ENCODE measurements around the gene EPHB6.

DNA sequence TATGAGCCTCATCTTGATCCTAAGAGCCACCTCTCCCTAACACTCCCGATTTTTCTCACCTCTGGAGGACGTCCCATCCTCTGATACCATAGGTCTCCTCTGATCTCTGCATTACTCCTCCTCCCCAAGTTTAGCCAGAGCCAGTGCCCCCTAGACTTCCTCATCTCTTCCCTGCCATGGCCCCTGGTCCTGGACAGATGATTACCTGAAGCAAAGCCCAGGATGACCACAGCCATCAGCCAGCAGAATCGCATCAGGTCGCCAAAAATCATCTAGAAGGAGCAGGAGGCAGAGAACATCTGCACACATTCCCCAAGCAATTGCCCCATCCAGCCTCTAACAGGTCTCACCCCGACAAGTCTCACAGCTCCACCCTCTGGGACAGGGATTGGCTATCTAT lies 19.0 kb downstream of the EPHB6 start:
- TF ChIP-seq, protein P1, sequence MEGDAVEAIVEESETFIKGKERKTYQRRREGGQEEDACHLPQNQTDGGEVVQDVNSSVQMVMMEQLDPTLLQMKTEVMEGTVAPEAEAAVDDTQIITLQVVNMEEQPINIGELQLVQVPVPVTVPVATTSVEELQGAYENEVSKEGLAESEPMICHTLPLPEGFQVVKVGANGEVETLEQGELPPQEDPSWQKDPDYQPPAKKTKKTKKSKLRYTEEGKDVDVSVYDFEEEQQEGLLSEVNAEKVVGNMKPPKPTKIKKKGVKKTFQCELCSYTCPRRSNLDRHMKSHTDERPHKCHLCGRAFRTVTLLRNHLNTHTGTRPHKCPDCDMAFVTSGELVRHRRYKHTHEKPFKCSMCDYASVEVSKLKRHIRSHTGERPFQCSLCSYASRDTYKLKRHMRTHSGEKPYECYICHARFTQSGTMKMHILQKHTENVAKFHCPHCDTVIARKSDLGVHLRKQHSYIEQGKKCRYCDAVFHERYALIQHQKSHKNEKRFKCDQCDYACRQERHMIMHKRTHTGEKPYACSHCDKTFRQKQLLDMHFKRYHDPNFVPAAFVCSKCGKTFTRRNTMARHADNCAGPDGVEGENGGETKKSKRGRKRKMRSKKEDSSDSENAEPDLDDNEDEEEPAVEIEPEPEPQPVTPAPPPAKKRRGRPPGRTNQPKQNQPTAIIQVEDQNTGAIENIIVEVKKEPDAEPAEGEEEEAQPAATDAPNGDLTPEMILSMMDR (IDR thresholded peaks at IDR 0.05), result no peak
- TF ChIP-seq POLR2A (IDR thresholded peaks at IDR 0.05), result no peak

Measured in lower leg skin (tissue), 3 donors.